Effector CD4-positive, alpha-beta T cell (primary cell): ENCODE data around the gene GOLGA8F. TPM values are rescaled to one million over a fixed set of nuclear protein-coding genes. Genes with fewer than 3 reads are reported as not detected.
"Not testable (repeated sequence)": the region's sequence is repeated elsewhere in the genome, so short reads cannot be mapped to it uniquely, and the experiment has no call there.

Source experiments
- DNase-seq: peaks from one replicate; pipeline ENCODE4 v3.0.0-alpha.2; 2020
- total RNA-seq: gene quantifications from one replicate; lab custom pipeline; 2026; lab: John Stamatoyannopoulos, UW

GOLGA8F gene
- total RNA-seq: not detected

DNA sequence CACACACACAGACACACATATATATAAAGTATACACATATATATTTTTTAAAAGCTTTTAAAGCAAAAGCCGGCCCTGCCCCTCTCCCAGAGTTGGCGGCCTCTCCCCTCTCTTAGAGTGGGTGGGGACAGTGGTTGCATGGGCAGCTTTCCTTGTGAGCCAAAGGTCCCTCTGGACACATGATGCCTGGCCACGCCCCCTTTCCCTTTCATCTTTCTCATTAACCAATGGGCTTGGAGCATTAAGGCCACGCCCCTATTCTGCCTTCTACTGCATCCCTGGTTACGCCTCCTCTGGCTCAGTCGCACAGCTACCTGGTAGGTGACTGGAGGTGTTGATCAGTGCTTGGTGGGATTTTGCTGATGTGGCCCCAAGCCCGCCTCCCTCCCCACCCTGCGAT, at the start of gene GOLGA8F:
TSS of gene GOLGA8F (plus strand) at position 301 of the 400 bp plus-strand sequence. CDS start at position 399, 98 bp downstream.
- not testable (repeated sequence) for DNase-seq

DNA sequence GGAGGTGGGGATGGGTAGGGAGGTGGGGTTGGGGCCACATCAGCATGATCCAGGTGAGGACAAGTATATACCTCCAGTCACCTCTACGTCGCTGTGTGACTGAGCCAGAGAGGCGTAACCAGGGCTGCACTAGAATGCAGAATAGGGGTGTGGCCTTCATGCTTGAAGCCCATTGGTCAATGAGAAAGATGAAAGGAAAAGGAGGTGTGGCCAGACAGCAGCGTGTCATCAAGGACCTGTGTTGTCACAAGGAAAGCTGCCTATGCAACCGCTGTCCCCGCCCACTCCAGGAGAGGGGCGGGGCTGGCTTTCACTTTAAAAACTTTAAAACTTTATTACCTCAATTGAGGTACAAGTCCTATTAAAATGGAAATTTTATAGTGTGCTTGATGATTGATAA, 20.5 kb upstream of the GOLGA8F start, which contains the start of gene GOLGA6L24:
TSS of gene GOLGA6L24 (minus strand) at position 101 of the 400 bp plus-strand sequence. CDS start at position 40, 61 bp downstream.
- not testable (repeated sequence) for DNase-seq

DNA sequence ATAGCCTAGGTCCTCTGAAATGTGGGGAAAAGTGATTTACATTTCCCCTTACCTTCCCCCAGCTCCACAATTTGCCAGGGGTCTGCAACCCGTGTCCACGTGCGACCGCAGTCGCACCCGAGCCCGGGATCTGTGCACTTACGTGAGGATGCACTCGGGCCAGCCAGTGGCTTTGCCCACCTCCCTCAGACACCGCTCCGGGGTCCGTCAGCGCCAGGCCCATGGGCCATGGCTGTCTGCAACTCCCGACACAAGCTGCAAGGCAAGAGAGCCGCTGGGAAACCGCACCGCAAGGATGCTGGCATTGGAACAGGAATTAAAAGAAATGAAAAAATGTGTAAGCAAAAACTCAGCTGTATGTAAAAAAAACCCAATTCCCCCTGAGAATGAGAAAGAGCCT, 13.0 kb upstream of the GOLGA8F start:
- DNase-seq: not testable (repeated sequence)

DNA sequence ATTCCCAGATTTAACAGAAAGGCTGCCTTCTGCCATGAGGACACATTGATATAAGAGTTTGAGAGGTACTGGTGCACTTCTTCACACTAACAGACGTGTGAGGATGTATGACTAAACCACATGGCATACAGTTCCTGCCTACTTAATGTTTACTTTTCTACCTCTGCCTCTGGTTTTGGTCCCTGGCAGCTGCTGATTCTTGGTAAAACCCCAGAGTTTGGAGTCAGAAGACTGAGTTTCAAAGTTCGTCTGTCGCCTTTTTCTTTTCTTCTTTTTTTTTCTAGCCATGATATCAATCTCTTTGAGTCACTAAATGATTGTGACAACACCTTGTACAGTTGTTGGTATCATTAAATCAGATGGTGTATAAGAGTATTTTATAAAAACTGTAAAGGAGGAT, 1.6 kb downstream of the GOLGA8F start:
- not testable (repeated sequence) for DNase-seq

- not testable (repeated sequence) for DNase-seq
These were observed 17.6 kb downstream of the GOLGA8F start for GRCh38 chr15:28396022-28396421.

GRCh38 chr15:28402774-28403435, 24.4 kb downstream of the GOLGA8F start:
- DNase-seq: not testable (repeated sequence)

DNA sequence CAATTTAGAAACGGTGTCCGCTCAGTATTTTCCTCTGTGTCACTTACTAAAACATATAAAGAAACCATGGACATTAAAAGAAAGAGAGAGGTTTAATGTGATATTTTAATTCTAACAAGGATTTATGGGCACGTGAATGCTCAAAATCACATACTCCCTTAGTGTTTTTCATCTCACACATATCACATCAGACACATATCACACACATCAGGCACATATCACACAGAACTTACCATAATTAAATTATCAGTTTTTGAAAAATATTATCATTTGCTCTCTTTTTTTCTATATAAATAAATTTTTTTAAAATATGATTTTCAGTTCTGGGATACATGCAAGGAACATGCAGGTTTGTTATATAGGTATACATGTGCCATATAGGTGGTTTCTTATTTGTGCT, 42.0 kb downstream of the GOLGA8F start:
- DNase-seq: not testable (repeated sequence)

DNA sequence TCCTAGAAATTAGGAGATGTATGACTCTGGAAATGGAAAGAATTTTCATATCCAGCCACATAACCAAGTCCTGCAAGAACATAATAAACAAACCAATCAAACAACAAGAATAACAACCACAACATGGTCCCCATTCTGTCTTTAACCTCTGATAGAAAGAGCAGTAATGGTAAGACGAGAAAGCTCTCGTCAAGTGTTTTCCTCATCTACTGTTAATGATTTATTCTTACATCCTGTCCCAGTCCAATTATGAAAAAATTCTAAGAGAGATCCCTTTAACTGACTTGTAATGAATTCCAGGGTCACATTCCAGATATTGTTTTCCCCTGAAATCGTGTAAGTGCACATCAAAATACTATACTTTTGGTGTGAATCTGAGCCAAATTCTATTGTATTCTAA, 57.1 kb downstream of the GOLGA8F start:
- DNase-seq: not testable (repeated sequence)
